NCI-H146 treated with DMSO at 0.1 percent for 48 hours (cell line): ENCODE measurements around the gene ACSL3.
"Not testable (repeated sequence)": the region's sequence is repeated elsewhere in the genome, so short reads cannot be mapped to it uniquely, and the experiment has no call there.

Source experiments
- DNase-seq: peaks from one replicate; lab custom pipeline; 2025; ENCODE audit not compliant: unreplicated experiment; lab: John Stamatoyannopoulos, UW

The ACSL3 gene

DNA sequence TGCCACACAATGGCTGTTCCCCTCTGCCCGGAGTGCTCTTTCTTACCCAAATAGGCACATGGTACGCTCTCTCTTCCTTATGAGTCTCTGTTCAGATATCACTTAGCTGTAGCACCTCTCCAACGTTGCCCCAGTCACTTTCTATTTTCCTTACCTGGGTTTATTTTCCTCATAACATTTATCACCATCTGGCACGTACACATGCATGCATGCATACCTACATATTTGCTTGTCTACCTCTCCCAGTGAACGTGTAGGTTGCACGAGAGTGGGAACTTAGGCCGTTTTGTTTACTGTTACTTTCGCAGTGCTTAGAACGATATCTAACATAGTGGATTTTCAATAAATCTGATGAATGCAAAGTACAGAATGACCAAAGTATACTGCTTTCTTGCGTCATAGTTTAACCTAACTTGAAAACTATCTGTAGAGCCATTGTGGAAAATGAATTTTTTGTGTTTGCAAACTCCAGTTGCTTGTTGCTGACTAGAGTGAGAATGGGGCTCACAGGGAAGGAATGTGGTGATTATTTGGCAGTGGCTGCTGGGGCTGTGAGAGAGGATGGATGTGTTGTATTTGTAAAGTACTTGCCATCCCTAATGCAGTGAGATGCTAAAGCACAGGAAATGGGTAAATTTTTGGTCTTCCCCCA lies 47.1 kb downstream of the ACSL3 start:
- DNase-seq, result no peak

DNA sequence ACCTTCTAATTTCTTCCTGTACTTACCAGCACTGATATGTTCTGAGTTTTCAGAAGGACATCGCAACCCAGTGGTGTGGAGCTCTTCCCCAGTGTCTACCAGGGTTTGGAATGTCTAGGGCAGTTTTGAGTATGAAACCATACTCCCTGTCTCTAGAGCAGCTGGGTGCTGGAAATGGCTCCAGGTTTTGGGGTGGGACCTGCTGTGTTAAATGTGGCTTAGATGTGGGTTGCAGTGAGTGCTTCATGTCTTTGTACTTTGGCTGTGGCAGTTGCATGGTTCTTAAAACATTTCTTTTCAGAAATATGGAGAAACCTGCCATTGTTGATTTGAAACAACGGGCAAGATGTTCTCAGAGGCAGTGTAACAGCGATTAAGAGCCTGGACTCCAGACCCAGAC lies 48.5 kb downstream of the ACSL3 start:
- DNase-seq, result no peak

DNA sequence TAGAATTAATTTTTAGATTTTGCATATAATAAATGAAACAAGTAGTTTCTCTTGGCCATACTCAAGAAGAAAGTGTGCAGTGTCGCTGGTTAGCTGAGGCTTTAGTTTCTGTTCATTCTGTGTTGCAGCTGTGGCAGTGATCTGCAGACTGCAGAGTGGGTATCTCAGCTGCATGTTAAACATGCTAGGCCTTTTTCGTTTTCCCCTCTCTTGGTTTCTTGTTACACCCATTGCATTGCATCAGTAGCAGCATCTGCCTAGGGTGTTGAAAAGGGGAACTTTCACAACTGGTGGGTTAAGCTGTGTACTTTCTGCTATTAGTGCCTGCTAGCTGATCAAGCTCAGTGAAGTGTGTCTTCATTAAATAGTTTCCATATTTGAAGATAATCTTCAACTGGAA lies 51.3 kb downstream of the ACSL3 start:
- no peak for DNase-seq

DNA sequence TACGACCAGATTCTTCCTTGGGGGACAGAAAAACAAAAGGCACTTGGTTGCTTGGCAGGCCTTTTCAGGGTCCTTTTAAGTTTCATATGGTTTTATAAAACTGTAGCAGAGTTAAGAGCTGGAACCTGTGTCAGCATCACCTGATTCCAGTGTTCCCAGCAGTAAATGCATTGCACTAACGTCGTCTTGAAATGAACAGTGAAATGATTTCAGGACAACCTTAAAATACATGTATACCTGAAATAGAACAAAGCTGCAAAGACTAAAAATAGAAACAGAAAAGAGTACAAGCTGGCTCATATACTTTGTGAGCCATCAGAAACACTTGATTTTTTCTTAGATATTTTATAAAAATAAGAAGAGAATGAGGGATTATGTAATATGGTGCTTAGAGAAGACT lies 51.9 kb downstream of the ACSL3 start:
- no peak for DNase-seq

DNA sequence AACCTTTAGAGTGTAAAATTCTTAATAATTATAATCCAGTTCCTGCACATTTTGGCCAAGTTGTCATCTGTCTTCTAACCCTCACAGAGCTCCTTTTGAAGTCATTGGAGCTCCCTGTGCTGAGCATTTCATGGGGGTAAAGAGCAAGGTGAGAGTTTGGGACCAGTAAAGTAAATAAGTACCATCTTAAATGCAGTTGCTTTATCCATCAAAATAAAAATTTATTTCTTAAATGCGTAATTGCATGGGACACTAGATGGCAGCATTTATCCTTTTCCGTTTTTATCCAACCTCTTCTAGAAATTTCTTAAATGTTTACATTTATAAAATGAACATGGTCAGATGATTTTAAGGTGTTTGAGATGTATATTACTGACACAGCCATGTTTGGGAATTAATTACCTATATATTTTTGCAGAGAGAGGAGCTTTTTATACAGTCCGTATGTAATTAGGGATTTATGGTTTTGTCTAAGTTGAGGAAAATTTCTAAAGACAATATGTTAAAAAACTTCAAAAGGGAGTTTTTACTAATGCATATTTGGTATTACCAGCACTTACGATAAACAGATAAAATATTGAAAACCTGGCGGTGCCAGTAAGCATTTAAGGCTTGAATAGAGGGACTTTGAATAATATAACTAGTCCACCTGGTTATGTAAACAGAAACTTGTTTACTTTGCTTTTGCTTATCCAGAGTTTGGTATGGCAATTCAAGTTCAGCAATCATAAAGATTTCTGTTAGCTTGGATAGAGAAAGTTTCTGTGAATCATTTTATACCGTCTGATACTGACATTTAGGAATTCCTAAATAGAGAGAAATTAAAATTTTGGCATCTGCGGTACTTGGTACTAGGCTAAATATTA lies 54.5 kb downstream of the ACSL3 start:
- no peak for DNase-seq

DNA sequence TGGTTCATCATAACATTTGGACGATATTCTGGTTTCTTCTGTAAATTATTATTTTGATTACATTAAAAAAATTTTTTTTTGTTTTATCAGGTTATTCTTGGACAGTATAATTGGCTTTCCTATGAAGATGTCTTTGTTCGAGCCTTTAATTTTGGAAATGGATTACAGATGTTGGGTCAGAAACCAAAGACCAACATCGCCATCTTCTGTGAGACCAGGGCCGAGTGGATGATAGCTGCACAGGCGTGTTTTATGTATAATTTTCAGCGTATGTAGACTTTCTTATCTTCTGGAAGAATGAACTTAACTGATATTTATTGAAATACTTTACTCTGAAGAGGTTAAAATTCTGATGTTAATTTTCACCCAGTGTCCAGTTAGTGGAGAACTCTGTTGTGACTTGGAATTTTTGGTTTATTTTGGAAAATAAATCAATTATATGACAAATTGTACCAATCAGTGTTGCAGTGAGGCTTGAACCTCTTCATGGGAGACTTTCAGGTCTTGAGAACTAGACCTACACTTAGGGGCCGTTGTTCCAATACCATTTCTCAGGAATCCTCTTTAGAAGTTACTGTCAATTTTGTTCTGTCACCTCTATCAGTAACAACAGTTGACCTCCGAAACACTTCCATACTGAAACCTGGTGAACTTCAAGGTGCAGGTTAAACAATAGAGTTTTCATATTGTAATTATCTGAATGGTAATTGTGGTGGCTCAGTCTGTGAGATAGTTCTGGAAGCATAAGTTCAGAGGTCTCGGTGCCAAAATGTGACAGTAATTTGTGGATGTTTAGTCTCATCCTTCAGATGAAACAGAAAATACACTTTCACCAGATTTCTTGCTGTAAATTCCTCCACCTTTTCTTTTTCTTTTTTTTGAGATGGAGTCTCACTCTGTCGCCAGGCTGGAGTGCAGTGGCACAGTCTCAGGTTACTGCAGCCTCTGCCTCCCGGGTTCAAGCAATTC lies 55.7 kb downstream of the ACSL3 start:
- DNase-seq, result no peak

DNA sequence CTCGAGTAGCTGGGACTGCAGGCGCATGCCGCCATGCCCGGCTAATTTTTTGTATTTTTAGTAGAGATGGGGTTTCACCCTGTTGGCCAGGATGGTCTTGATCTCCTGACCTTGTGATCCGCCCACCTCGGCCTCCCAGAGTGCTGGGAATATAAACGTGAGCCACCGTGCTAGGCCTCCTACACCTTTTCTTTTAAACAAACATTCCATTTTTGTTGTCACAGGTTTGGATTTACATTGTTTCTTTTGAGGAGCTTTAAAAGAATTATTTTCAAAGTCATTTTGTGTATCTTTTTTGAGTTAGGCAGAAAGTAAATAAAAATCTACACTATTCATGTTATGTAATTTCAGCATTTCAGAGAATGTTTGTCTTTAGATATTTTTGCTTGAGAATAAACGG lies 56.4 kb downstream of the ACSL3 start:
- DNase-seq, result not testable (repeated sequence)

DNA sequence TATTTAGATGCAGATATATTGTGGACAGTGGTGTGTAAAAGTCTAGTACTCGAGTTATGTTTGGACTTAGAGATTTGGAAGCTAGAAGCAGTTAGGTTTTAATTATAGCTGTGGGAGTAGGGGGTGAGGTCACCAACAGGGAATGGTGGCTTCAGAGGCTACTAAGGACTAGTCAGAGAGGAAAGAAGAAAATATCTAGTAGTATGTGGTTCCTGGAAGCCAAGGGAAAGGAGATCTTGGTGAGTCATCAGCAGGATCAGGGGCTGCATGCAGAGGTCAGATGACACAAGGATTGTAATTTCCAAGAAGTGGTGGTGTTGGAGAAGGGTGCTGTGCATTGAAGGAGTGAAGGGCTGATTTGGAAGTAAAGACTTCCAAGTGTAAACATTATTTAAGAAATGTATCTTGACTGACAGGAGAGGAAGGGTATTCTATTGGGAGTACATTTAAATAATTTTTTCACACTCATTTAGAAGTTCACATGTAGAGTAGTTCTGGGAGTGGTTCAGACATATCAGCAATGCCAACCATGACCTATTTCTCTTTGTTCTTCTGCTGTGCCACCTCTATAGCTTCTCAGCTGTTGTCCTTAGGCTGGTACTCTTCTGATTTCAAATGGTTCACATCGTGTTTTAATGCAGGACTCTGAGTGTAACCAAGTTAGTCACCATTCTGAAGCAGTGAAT lies 59.1 kb downstream of the ACSL3 start:
- no peak for DNase-seq

DNA sequence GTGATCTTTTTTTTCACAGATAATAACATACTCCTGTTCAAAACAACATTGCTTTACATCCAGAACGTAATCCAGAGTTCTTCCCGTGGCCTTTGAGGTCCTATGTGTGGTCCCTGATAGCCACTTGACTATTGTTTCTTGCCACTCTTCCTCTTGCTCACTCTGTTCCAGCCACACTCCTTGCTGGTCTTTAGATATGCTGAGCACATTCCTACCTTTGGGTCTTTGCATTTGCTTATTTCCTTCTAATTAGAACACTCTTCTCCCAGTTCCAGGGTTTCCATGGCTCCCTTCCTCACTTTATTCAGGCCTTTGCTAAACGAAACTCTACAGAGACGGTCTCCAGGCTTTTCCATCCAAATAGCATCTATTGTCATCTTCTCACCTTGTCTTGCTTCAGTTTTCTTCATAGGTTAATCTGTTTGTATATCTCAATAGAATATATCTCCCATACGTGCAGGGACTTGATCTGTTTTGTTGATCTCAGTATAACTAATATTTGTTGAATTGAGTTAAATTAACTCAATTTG lies 59.9 kb downstream of the ACSL3 start:
- no peak for DNase-seq

DNA sequence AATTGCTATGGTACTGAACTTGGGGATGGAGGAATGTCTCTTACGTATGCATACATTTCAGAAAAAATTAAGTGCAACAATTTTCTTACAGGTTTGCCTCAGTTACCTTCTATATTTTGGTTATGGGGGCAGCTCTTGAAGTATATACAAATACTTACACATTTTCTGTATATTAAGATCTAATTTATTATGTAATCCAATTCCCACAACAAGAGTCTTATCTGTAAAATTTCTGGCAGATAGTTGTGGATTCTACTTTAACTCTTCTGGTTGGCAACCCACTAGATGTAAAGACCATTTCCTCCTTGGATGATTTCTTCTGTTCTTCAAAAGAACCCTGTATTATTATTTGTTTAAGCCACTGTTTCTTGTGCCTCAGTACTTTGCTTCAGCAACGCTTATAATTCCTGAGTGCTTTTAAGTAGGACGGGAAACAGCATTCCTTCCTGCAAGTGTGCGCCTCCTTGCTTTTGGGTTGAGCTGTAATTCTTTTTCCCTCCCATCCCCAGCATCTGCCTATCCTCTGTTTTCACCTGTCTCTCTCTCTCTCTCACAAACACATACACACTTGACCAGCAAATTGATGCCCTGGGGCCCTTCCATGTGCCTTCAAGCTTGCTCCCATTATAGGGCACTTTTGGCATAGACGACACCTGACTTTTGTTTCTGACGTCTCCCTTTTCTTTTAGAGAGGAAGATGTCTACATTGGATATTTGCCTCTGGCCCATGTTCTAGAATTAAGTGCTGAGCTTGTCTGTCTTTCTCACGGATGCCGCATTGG lies 61.4 kb downstream of the ACSL3 start:
- DNase-seq, result peak; percentile 8

DNA sequence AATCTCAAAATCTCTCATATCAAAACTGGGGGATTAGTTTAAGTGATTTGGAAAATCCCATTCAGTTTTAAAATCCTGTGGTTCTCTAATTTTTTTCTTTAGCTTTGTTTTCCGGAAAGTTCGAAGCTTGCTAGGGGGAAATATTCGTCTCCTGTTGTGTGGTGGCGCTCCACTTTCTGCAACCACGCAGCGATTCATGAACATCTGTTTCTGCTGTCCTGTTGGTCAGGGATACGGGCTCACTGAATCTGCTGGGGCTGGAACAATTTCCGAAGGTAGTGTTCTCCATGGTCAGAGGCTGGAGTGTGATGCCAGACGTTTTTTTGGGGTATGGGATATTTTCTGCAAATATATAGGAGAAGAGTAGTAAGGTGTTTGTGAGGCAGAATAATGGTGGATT lies 66.1 kb downstream of the ACSL3 start:
- DNase-seq, result no peak

DNA sequence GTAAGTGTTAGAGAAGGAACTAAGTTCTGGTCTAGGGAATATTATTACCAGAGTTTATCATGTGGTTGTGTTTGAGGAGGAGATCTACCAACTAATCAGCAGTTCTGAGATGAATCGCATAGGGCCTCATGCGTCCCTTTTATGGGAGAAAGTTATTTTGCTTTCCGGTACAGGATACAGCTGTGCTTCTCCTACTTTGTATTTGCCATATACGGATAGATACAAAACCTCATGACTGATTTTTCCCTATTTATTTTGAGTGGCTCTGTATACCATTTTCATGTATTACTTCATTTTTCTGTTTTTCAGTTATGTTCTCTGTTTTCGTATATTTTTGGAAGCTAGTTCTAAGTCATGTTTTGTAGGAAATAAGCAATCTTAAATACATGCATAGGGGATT lies 66.8 kb downstream of the ACSL3 start:
- DNase-seq, result no peak

DNA sequence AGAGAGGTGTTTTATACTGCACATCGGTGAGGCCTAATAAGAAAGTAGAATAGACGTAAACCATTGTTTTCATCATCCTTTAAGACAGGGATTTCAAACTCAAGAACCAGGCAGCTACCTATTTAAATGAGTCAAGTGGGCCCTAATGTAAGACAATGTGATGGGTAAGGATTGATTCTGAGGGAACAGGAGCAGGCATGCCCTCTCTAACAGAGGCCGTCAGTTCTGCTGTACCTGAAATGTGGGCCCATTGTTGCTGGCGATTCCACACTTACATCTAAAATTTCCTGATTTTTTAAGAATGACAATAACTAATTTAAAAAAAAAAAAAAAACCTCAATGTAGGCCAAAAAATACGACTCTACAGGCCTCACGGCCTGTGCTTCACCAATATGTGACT lies 67.5 kb downstream of the ACSL3 start:
- DNase-seq, result no peak

DNA sequence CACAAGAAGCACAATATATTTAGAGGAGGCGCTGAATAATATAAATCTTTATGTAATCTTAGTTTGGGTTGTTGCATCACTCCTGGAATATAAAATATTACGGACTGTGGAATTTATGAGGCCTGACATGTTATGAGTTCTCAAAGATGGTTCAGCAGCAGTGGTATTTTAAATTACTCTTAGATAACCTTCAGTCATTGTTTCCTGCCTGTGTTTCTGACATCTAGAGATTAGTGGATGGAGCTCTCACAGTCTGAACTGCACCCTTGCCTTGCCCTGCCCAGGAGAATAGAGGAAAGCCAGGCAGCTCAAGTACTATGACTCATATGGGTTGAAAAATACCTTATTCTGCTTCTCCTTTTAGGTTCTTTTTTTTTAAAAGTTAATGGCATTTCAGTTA lies 70.0 kb downstream of the ACSL3 start:
- DNase-seq, result no peak

DNA sequence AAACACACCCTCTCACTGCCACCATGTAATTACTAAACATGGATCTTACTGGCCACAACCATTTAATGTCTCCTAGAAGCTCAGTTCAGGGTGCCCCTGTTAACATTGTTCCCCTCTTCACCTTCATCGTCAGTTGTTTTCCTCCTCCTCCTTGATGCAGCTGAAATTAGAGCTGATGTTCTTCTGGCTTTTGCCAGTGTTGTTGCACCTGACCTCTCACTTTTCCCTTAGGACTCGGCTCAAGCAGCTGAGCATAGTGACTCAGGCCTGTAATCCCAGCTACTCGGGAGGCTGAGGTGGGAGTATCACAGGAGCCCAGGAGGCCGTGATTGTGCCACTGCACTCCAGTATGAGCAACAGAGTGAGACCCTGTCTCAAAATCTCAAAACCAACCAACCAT lies 70.8 kb downstream of the ACSL3 start:
- no peak for DNase-seq

DNA sequence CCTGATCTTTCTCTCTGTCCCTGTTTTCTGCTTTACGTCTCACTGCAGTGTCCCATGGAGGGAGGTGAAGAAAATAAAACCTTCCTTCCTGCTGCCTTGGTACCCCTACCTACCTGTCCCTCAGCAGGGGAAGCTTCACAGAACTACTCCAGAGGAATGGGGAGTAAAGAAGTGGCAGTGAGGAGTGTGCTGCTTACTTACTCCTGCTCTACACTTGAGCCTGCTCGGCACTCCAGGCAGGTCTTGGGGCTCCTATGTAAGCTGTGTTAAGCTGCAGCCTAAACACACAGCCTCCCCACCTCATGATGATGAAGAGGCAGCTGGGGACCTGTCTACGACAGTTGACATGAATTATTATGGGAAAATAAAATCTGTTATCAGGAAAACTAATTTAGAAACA lies 72.6 kb downstream of the ACSL3 start:
- no peak for DNase-seq

DNA sequence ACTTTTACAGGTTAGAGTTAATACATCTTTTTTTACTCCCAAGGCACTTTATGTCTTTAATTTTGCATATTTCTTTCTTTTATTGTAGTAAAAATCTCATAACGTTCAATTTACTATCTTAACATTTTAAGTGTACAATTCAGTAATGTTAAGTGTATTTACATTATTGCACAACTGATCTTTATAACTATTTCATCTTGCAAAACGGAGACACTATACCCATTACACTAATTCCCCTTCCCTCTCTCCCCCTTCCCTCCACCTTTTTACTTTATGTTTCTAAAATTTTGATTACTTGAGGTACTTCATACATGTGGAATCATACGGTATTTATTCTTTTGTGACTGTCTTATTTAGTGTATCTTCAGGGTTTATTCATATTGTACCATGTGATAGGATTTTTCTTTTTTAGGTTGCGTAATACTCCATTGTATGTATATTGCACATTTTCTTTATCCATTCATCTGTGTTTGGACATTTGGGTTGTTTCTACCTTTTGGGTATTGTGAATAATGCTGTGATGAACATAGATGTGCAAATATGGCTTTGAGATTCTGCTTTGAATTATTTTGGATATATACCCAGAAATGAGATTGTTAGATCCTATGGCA lies 75.0 kb downstream of the ACSL3 start:
- no peak for DNase-seq

DNA sequence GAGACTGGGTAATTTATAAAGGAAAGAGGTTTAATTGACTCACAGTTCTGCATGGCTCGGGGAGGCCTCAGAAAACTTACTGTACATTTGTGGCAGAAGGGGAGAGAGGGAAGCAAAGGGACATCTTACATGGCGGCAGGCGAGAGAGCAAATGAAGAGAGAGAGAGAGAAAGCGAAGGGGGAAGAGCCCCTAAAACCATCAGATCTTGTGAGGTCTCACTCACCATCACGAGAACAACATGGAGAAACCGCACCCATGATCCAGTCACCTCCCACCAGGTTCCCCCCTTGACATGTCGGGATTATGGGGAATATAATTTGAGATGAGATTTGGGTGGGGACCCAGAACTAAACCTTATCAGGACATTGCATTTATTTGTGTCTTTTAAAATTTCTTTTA lies 75.9 kb downstream of the ACSL3 start:
- DNase-seq, result no peak

DNA sequence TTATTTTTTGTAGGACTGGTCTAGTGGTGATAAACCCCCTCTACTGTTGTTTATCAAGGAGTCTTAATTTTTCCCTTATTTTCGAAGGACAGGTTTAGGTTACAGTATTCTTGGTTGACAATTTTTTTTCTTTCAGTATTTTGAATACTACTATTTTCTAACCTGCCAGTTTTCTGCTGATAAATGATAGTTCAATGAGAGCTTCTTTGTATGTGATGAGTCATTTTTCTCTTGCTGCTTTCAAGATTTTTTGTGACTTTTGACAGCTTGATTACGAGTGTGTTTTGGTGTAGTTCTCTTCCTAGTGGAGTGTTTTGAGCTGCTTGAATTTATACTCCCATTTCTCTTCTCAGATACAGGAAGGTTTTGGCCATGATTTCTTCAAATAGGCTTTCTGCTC lies 77.5 kb downstream of the ACSL3 start:
- DNase-seq, result no peak
